Neural cell (in vitro differentiated cells): ENCODE measurements around the gene SMNDC1.

Experiments
- CTCF ChIP-seq: fragments of 450-650 bp; IDR thresholded peaks from 2 replicates; pipeline ENCODE4 v1.5.1; 2014; ENCODE audit warnings: antibody characterized with exemption, mild to moderate bottlenecking, moderate library complexity; ENCODE audit not compliant: poor library complexity, severe bottlenecking
- EP300 ChIP-seq: fragments of 450-650 bp; conservative IDR thresholded peaks from 2 replicates; pipeline ENCODE4 v1.6.1; 2014; ENCODE audit warnings: antibody characterized with exemption, mild to moderate bottlenecking, moderate library complexity; ENCODE audit not compliant: poor library complexity, severe bottlenecking
- EZH2 ChIP-seq: fragments of 200-600, 300-800 bp; shearing (Covaris generic), sonication (generic); IDR thresholded peaks from 2 replicates; pipeline ENCODE4 v1.6.1; 2014; ENCODE audit warnings: antibody characterized with exemption, low read length, borderline replicate concordance, mild to moderate bottlenecking; ENCODE audit not compliant: insufficient read depth, poor library complexity, severe bottlenecking
- POLR2AphosphoS5 ChIP-seq: IDR thresholded peaks from 2 replicates; pipeline ENCODE4 v1.6.1; 2012
- RAD21 ChIP-seq: fragments of 450-650 bp; conservative IDR thresholded peaks from 2 replicates; pipeline ENCODE4 v1.6.1; 2014; ENCODE audit warnings: antibody characterized with exemption, mild to moderate bottlenecking, moderate library complexity
- REST ChIP-seq: IDR thresholded peaks from 2 replicates; pipeline ENCODE4 v1.6.1; 2012; ENCODE audit warnings: borderline replicate concordance
- TAF1 ChIP-seq: IDR thresholded peaks from 2 replicates; pipeline ENCODE4 v1.6.1; 2012; ENCODE audit warnings: low read depth

GRCh38 chr10:110311357-110311949 is 6.7 kb upstream of the SMNDC1 start:
- TF ChIP-seq EP300: no peak
- peak; percentile 86 for TF ChIP-seq CTCF
- no peak for TF ChIP-seq TAF1
- no peak for TF ChIP-seq REST
- TF ChIP-seq EZH2: no peak
- no peak for TF ChIP-seq POLR2AphosphoS5
- TF ChIP-seq RAD21: peak; percentile 90
